ENCODE data around the gene JARID2.

The JARID2 gene

GRCh38 chr6:15419493-15419892, 173.6 kb downstream of the JARID2 start:
- Histone ChIP-seq H3K9ac (ENCODE audit: low read length) (no peak overlapping the region), H3K79me2 (ENCODE audit: insufficient read depth, low read length) (no peaks in the 10 kb centered on the region), H4K20me1 (ENCODE audit: low read depth, low read length) (no peaks in the 10 kb centered on the region), H3K4me2 (ENCODE audit: low read depth, low read length, poor library complexity, severe bottlenecking) (no peak overlapping the region), H3K27ac (ENCODE audit: low read depth, low read length) (no peak overlapping the region), H3F3A (ENCODE audit: insufficient read depth) (no peaks in the 10 kb centered on the region), H3K9me2 (replicated peaks; ENCODE audit: insufficient read depth, low read length) (no peaks in the 10 kb centered on the region), H2AFZ (ENCODE audit: low read depth, low read length, severe bottlenecking) (no peak overlapping the region), H3K4me3 (ENCODE audit: insufficient read depth, low read length, poor library complexity, severe bottlenecking) (no peak overlapping the region), H3K27me3 (ENCODE audit: low read length) (no peaks in the 10 kb centered on the region), H3K9me3 (ENCODE audit: insufficient read depth, low read length) (peaks cover 23% of the 10 kb centered on the region), H3K36me3 (ENCODE audit: low read length) (0 out of 2 replicates have a peak, but pooled peaks cover 12% of the 10 kb centered on the region)
- TF ChIP-seq CTCF (IDR thresholded peaks at IDR 0.05; ENCODE audit: insufficient read depth, low read length, poor library complexity, severe bottlenecking) (no peak), EZH2phosphoT487 (conservative IDR thresholded peaks at IDR 0.05; ENCODE audit: low read length) (no peak)

GRCh38 chr6:15420959-15421438, 175.1 kb downstream of the JARID2 start:
- H3K9ac ChIP-seq (ENCODE audit: low read length), result peak overlapping the region; percentile 23; the same call in 1 of the 2 replicates
- H3F3A ChIP-seq (ENCODE audit: insufficient read depth), result no peaks in the 10 kb centered on the region
- peak overlapping the region; percentile 41 for H3K4me2 ChIP-seq (ENCODE audit: low read depth, low read length, poor library complexity, severe bottlenecking)
- H4K20me1 ChIP-seq (ENCODE audit: low read depth, low read length), result no peaks in the 10 kb centered on the region
- peaks cover 23% of the 10 kb centered on the region for H3K9me3 ChIP-seq (ENCODE audit: insufficient read depth, low read length)
- H3K9me2 ChIP-seq (replicated peaks; ENCODE audit: insufficient read depth, low read length), result no peaks in the 10 kb centered on the region
- H3K27ac ChIP-seq (ENCODE audit: low read depth, low read length), result no peak overlapping the region
- H2AFZ ChIP-seq (ENCODE audit: low read depth, low read length, severe bottlenecking), result peak overlapping the region; percentile 47
- H3K36me3 ChIP-seq (ENCODE audit: low read length), result 0 out of 2 replicates have a peak, but pooled peaks cover 12% of the 10 kb centered on the region
- no peak overlapping the region for H3K4me3 ChIP-seq (ENCODE audit: insufficient read depth, low read length, poor library complexity, severe bottlenecking)
- H3K79me2 ChIP-seq (ENCODE audit: insufficient read depth, low read length), result no peaks in the 10 kb centered on the region
- no peaks in the 10 kb centered on the region for H3K27me3 ChIP-seq (ENCODE audit: low read length)
- TF ChIP-seq CTCF (IDR thresholded peaks at IDR 0.05; ENCODE audit: insufficient read depth, low read length, poor library complexity, severe bottlenecking) (no peak), EZH2phosphoT487 (conservative IDR thresholded peaks at IDR 0.05; ENCODE audit: low read length) (no peak)

GRCh38 chr6:15421945-15422733, 176.3 kb downstream of the JARID2 start:
- H3K27ac ChIP-seq (ENCODE audit: low read depth, low read length), result no peak overlapping the region

More at GRCh38 chr6:15421945-15422733, 176.3 kb downstream of the JARID2 start:
- no peak overlapping the region for H3K9ac ChIP-seq (ENCODE audit: low read length)
- H3K36me3 ChIP-seq (ENCODE audit: low read length), result 0 out of 2 replicates have a peak, but pooled peaks cover 12% of the 10 kb centered on the region
- no peak overlapping the region for H2AFZ ChIP-seq (ENCODE audit: low read depth, low read length, severe bottlenecking)
- no peaks in the 10 kb centered on the region for H3K27me3 ChIP-seq (ENCODE audit: low read length)
- H3K4me3 ChIP-seq (ENCODE audit: insufficient read depth, low read length, poor library complexity, severe bottlenecking), result no peak overlapping the region
- H3K9me2 ChIP-seq (replicated peaks; ENCODE audit: insufficient read depth, low read length), result no peaks in the 10 kb centered on the region
- H3K9me3 ChIP-seq (ENCODE audit: insufficient read depth, low read length), result peaks cover 23% of the 10 kb centered on the region
- no peak overlapping the region for H3K4me2 ChIP-seq (ENCODE audit: low read depth, low read length, poor library complexity, severe bottlenecking)
- TF ChIP-seq EZH2phosphoT487 (conservative IDR thresholded peaks at IDR 0.05; ENCODE audit: low read length) (no peak), CTCF (IDR thresholded peaks at IDR 0.05; ENCODE audit: insufficient read depth, low read length, poor library complexity, severe bottlenecking) (no peak)
- no peaks in the 10 kb centered on the region for H3K79me2 ChIP-seq (ENCODE audit: insufficient read depth, low read length)
- H4K20me1 ChIP-seq (ENCODE audit: low read depth, low read length), result no peaks in the 10 kb centered on the region
- H3F3A ChIP-seq (ENCODE audit: insufficient read depth), result no peaks in the 10 kb centered on the region

Data from SU-DHL-6 (cell line).